WTC11 (cell line): ENCODE data around the gene ELP4. TPM values are rescaled to one million over a fixed set of nuclear protein-coding genes. Genes with fewer than 3 reads are reported as not detected.
"Not testable (repeated sequence)": the region's sequence is repeated elsewhere in the genome, so short reads cannot be mapped to it uniquely, and the experiment has no call there.

Experiments used
- ATAC-seq: fragments of 200-7000 bp; cut with Tn5 transposase; 2 replicates; pipeline ENCODE4 v1.10.0; 2021; ENCODE audit warnings: mild to moderate bottlenecking, moderate library complexity
- CTCF ChIA-PET: fragments of 300-600 bp; sonication (Branson Sonifier 250); formaldehyde crosslinking; loops from one replicate; lab custom pipeline; 2021; ENCODE audit warnings: antibody characterized with exemption; lab: Charles Lee
- POLR2A ChIA-PET: fragments of 350-600 bp; sonication (Branson Sonifier 250); formaldehyde crosslinking; loops from one replicate; lab custom pipeline; 2021; ENCODE audit warnings: antibody characterized with exemption; lab: Charles Lee
- DNase-seq: peaks from one replicate; pipeline ENCODE4 v3.0.0; 2021; ENCODE audit warnings: low spot score
- H3K27ac Mint-ChIP-seq: 2 replicates; pipeline ENCODE4 v1.8.0; 2021; ENCODE audit warnings: mixed read lengths
- H3K27me3 Mint-ChIP-seq: 2 replicates; pipeline ENCODE4 v1.8.0; 2021; ENCODE audit warnings: low read depth, mild to moderate bottlenecking, moderate library complexity, mixed read lengths
- H3K36me3 Mint-ChIP-seq: 2 replicates; pipeline ENCODE4 v1.8.0; 2021; ENCODE audit warnings: mixed read lengths
- H3K4me1 Mint-ChIP-seq: 2 replicates; pipeline ENCODE4 v1.8.0; 2022; ENCODE audit warnings: mixed read lengths
- H3K4me3 Mint-ChIP-seq: 2 replicates; pipeline ENCODE4 v1.8.0; 2021; ENCODE audit warnings: mild to moderate bottlenecking, moderate library complexity, mixed read lengths
- H3K9me3 Mint-ChIP-seq: 2 replicates; pipeline ENCODE4 v1.8.0; 2021; ENCODE audit warnings: mixed read lengths
- ATF2 ChIP-seq: sonication (generic); formaldehyde crosslinking; IDR thresholded peaks from 2 replicates; pipeline ENCODE4 v1.8.1; 2022; ENCODE audit warnings: low read depth, missing genetic modification reagents, borderline replicate concordance
- ATF3 ChIP-seq: sonication (generic); formaldehyde crosslinking; conservative IDR thresholded peaks from 2 replicates; pipeline ENCODE4 v1.8.1; 2022; ENCODE audit warnings: mild to moderate bottlenecking, missing genetic modification reagents
- E2F1 ChIP-seq: sonication (generic); formaldehyde crosslinking; IDR thresholded peaks from 2 replicates; pipeline ENCODE4 v1.8.0; 2022; ENCODE audit warnings: mild to moderate bottlenecking, missing genetic modification reagents
- ELF4 ChIP-seq: sonication (generic); formaldehyde crosslinking; IDR thresholded peaks from 2 replicates; pipeline ENCODE4 v1.8.1; 2022; ENCODE audit warnings: low read depth, mild to moderate bottlenecking, moderate library complexity, missing genetic modification reagents
- HMGXB4 ChIP-seq: sonication (generic); formaldehyde crosslinking; IDR thresholded peaks from 2 replicates; pipeline ENCODE4 v1.8.1; 2023; ENCODE audit warnings: mild to moderate bottlenecking, moderate library complexity, missing genetic modification reagents
- PREB ChIP-seq: sonication (generic); formaldehyde crosslinking; IDR thresholded peaks from 2 replicates; pipeline ENCODE4 v1.8.1; 2022; ENCODE audit warnings: mild to moderate bottlenecking, missing genetic modification reagents, moderate library complexity, borderline replicate concordance
- SP1 ChIP-seq: sonication (generic); formaldehyde crosslinking; conservative IDR thresholded peaks from 2 replicates; pipeline ENCODE4 v1.8.1; 2022; ENCODE audit warnings: missing genetic modification reagents
- TEAD4 ChIP-seq: sonication (generic); formaldehyde crosslinking; IDR thresholded peaks from 2 replicates; pipeline ENCODE4 v1.8.0; 2022; ENCODE audit warnings: mild to moderate bottlenecking, missing genetic modification reagents
- TP53 ChIP-seq: sonication (generic); formaldehyde crosslinking; IDR thresholded peaks from 2 replicates; pipeline ENCODE4 v1.8.1; 2023; ENCODE audit warnings: mild to moderate bottlenecking, missing genetic modification reagents
- ZNF138 ChIP-seq: sonication (generic); formaldehyde crosslinking; conservative IDR thresholded peaks from 2 replicates; pipeline ENCODE4 v1.8.1; 2022; ENCODE audit warnings: mild to moderate bottlenecking, moderate library complexity, missing genetic modification reagents
- ZNF219 ChIP-seq: sonication (generic); formaldehyde crosslinking; IDR thresholded peaks from 2 replicates; pipeline ENCODE4 v1.8.0; 2023; ENCODE audit warnings: missing genetic modification reagents, mild to moderate bottlenecking, borderline replicate concordance
- ZNF232 ChIP-seq: sonication (generic); formaldehyde crosslinking; IDR thresholded peaks from 2 replicates; pipeline ENCODE4 v1.8.0; 2022; ENCODE audit warnings: mild to moderate bottlenecking, missing genetic modification reagents
- ZNF317 ChIP-seq: sonication (generic); formaldehyde crosslinking; IDR thresholded peaks from 2 replicates; pipeline ENCODE4 v1.8.1; 2023; ENCODE audit warnings: low read depth, mild to moderate bottlenecking, moderate library complexity, missing genetic modification reagents, borderline replicate concordance
- ZNF396 ChIP-seq: fragments of 250-450 bp; sonication (Bioruptor Pico); IDR thresholded peaks from 2 replicates; pipeline ENCODE4 v1.8.0; 2021; ENCODE audit warnings: mild to moderate bottlenecking, moderate library complexity, borderline replicate concordance
- ZNF423 ChIP-seq: fragments of 250-450 bp; sonication (Bioruptor Pico); IDR thresholded peaks from 2 replicates; pipeline ENCODE4 v2.1.2; 2022; ENCODE audit warnings: mild to moderate bottlenecking, moderate library complexity
- ZNF425 ChIP-seq: fragments of 250-450 bp; sonication (Bioruptor Pico); conservative IDR thresholded peaks from 2 replicates; pipeline ENCODE4 v1.9.0; 2021; ENCODE audit warnings: mild to moderate bottlenecking
- ZNF532 ChIP-seq: fragments of 250-450 bp; sonication (Bioruptor Pico); IDR thresholded peaks from 2 replicates; pipeline ENCODE4 v1.9.0; 2021; ENCODE audit warnings: mild to moderate bottlenecking, borderline replicate concordance
- total RNA-seq: library from RNA; stranded (reverse); gene quantifications from 3 replicates; pipeline ENCODE4 v1.2.3, GENCODE V29; 2021

ELP4 gene
- total RNA-seq, 1 experiment from 2014 or later = 14.6 TPM

- TF ChIP-seq ZNF532 (CRISPR knock-in tag) = no peak
These were observed 230.6 kb downstream of the ELP4 start (continued) for GRCh38 chr11:31740131-31740530.

- ATAC-seq, H3K4me1 Mint-ChIP-seq, H3K27me3 Mint-ChIP-seq, POLR2A ChIA-PET, H3K27ac Mint-ChIP-seq, DNase-seq, CTCF ChIA-PET, H3K4me3 Mint-ChIP-seq: not testable (repeated sequence)
- H3K9me3 Mint-ChIP-seq = peaks cover 66% of the 10 kb centered on the region
- H3K36me3 Mint-ChIP-seq = peaks cover 47% of the 10 kb centered on the region
These were observed 231.3 kb downstream of the ELP4 start for GRCh38 chr11:31740731-31741368.

GRCh38 chr11:31747581-31747980, 238.0 kb downstream of the ELP4 start:
- DNase-seq (no peak), ATAC-seq (no peak)
- H3K4me1 Mint-ChIP-seq = no peaks in the 10 kb centered on the region
- ChIA-PET POLR2A (no interaction called here), CTCF (no interaction called here)
- peaks cover 23% of the 10 kb centered on the region for H3K9me3 Mint-ChIP-seq
- no peak overlapping the region for H3K4me3 Mint-ChIP-seq
- TF ChIP-seq E2F1 (CRISPR knock-in tag) = no peak
- TF ChIP-seq ZNF219 (CRISPR knock-in tag) = no peak
- TF ChIP-seq ZNF396 = no peak
- TF ChIP-seq ATF3 (CRISPR knock-in tag) = no peak
- TF ChIP-seq ZNF138 = no peak
- TF ChIP-seq ATF2 (CRISPR knock-in tag) = no peak
- no peak for TF ChIP-seq PREB (CRISPR knock-in tag)
- TF ChIP-seq ZNF317 (CRISPR knock-in tag) = no peak
- no peak for TF ChIP-seq ELF4 (CRISPR knock-in tag)
- no peak for TF ChIP-seq ZNF232 (CRISPR knock-in tag)
- TF ChIP-seq ZNF423 = no peak
- TF ChIP-seq SP1 = no peak
- no peak for TF ChIP-seq TEAD4 (CRISPR knock-in tag)
- TF ChIP-seq HMGXB4 (CRISPR knock-in tag) = no peak
- TF ChIP-seq TP53 (CRISPR knock-in tag) = no peak
- no peak for TF ChIP-seq ZNF425 (CRISPR knock-in tag)
- no peaks in the 10 kb centered on the region for H3K27me3 Mint-ChIP-seq
- H3K27ac Mint-ChIP-seq = no peak overlapping the region
- H3K36me3 Mint-ChIP-seq = peaks cover 5% of the 10 kb centered on the region
